ENCODE measurements around the gene CYP2A6.
"Not testable (repeated sequence)": the region's sequence is repeated elsewhere in the genome, so short reads cannot be mapped to it uniquely, and the experiment has no call there.

The CYP2A6 gene

DNA sequence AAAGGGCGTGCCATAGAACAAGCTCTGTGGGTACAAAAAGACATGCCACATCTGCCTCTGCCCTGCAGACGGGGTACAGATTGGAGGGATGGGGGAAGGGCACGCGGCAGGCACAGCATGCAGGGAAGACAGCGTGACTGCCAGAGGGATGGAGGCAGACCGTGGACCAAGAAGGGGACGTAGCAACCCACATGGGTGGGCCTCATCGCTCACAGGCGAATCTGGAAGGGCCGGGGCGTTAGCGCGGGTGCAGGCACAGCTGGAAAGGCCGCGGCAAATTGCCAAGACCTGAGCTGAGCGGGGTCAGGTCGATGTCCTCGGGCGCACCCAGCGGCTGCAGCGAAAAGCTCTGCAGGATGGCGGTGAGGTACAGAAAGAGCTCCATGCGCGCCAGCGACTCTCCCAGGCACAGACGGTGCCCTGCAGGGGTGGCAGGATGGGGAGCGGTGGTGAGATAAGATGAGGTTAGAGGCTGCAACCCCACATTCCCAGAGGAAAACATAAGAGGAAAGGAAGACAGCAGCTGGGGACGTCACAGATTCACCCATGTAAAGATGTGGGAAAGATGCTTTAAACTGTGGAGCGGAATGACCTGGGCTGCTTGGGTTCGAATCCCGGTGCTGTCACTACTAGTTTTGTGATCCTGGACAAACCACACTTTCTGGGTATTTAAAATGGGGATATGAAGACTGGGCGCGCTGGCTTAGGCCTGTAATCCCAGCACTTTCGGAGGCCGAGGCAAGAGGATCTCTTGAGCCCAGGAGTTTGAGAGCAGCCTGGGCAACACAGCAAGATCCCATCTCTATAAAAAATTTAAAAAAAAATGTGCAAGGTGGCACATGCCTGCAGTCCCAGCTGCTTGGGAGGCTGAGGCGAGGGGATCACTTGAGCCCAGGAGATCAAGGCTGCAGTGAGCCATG, 31.5 kb downstream of the CYP2A6 start:
- DNase-seq = peak; percentile 48

DNA sequence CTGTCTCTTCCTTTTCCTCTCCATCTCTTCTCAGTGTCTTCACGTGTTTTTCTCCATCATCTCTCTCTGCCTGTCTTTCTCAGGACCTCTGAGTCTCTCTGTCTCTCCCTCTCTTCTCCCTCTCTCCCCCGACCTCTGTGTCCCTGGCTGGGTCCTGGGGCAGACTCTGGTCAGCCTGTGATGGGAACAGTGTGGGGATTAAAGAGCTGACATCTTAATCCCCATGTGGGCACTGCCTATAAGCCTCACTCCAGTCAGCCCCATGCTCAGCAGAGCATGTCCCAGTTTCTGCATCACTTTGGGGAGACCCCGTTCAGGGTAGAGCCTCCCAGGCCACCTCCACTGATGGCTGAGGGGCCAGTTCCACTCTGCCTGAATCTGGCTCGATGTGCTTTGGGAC, 35.0 kb downstream of the CYP2A6 start:
- no peak for DNase-seq

DNA sequence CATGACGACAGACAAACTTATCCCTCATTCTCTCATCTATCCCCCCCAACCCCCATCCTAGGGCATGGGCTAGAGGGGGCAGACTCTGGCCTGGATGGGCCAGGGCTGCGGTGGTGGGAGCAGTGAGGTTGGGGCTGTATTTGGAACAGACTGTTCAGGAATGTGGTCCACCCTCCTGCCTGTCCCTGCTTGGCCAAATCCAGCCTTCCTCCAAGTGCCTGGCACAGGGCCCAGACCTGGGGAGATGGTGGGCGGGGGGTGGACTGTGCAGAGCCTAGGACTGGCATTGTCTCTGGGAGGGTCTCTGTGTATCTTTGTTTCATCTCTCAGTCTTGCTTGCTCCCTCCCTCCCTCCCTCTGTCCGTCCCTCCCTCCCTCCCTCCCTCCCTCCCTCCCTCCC, 37.1 kb downstream of the CYP2A6 start:
- DNase-seq = no peak

DNA sequence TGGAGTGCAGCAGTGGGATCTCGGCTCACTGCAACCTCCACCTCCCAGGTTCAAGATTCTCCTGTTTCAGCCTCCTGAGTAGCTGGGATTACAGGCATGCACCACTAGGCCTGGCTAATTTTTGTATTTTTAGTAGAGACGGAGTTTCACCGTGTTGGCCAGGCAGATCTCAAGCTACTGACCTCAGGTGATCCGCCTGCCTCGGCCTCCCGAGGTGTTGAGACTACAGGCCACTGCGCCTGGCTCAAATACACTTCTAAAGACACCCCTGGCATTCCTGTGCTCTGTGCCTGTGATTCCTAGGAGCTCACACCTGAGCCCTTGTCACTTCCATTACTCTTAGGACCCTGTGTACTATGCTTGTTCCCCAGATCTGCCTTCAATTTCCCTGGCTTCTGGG, 37.7 kb downstream of the CYP2A6 start:
- not testable (repeated sequence) for DNase-seq

DNA sequence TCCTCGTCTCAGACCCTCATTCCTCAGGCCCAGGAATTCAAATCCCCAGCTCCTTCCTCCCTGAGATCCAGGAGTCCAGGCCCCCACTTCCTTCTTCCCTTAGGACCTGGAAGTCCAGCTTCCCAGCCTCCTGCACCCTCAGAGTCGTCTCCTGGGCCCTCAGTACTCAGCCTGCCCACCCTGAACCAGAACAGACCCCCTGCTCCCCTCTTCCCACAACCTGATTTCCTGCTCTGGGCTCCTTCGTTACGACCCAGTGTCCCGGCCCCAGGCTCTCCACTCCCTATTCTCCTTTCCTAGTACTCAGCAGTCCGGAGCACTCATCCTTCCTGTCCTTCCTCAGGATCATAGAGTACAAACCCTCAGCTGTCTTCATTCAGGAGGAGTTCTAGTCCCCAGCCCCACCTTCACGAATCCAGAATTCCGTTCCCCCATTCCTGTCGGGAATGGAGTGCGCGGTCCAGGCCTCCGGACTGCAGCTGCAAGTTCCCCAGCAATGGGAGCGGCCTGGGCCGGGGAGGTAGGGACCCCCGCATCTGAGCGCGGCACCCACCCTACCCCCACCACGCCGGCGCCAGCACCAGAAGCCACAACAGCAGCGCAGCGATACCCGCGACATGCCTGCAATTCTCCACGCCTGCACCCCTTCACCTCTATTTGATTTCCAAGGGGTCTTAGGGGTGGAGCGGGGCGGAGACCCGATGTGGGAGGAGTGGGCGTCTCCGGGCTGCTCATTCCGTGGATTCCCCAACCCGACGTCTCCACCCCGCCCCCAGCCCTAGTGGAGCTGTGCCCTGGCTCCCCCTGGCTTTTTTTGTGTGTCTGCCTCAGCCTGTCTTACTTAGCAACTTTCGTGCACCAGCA, 38.5 kb downstream of the CYP2A6 start:
- DNase-seq = peak; percentile 29

DNA sequence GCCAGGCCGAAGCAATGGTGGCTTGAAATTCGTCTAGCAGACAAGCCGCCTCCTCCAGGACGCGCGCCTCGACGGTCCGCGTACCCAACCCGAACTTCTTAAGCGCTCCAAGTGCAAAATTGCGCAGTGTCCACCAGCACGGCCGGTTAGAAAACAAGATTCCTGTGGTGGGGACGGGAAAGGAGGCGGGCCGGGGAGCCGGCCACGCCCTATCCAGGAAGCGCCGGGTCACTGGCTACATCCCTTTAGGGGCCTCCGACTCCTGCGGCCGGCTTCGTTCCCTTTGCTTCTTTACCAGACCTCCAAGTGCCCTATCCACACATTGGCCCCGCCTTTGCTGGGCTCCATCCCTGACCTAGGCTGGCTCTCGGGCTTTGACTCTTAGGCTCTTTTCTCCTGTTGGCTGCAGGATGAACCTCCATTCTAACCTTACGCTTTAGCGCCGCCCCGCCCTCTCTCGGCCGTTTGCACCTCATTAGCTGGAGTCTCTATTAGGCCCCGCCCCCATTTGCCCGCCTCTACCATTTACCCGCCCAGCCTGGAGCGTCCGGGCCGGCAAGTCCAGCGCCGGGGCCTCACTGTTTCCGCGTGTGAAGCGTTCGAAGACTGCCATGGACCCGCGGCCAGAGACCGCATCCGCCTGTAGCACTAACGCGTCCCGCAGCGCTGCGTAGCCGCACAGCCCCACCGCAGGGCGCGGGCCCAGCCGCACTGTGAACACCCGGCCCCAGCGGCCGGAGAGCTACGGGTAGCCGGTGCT, 39.4 kb downstream of the CYP2A6 start:
- peak; percentile 24 for DNase-seq

DNA sequence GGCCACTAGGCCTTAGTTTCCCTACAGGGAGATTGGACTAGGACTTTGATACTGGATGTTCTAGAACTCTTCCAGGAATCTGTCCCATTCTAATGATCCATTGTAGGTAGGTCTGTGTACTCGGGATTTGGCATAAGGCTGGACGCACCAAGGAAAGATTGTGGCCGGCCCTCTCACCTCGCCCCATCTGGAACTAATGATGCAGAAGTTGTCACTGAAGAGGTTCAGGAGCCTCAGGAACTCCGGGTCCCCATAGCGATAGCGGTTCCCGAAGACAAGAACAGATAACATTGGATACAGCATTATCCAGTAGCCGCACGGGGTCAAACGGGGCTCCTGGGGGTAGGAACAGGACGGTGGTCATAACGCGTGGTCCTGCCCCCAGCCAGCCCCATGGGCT, 40.1 kb downstream of the CYP2A6 start:
- DNase-seq = no peak

DNA sequence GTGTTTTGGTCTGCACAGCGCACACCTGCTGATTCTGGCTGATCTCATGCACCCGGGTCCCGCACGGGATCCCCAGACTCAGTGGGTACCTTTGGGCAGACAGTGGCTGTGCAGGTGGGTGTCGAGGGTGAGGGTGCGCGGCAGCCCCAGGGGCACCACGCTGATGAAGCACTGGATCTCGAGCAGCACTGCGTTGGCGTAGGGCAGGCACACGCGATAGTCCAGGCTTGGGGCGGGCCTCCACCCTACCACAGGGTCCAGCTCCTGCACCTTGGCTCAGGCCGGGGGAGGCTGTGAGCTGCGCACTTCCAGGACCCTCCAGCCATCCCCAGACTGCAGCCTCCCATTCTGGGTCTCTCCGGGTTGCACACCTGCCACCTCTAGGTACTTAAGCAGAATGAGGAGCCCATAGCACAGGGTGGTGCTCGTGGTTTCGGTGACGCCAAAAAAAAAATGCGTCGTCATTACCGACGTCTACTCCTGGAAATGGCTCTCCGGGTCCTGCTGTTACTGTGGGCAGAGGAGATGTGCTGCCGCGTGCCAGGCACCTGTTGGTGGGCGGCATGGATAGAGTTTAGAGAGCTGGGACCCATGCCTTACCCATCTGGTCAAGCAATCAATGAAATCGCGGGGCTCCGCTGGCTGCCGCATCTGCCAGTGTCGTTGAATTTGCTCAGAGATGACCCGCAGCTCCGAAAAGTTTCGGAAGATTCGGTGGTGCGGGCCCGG, 40.7 kb downstream of the CYP2A6 start:
- no peak for DNase-seq

DNA sequence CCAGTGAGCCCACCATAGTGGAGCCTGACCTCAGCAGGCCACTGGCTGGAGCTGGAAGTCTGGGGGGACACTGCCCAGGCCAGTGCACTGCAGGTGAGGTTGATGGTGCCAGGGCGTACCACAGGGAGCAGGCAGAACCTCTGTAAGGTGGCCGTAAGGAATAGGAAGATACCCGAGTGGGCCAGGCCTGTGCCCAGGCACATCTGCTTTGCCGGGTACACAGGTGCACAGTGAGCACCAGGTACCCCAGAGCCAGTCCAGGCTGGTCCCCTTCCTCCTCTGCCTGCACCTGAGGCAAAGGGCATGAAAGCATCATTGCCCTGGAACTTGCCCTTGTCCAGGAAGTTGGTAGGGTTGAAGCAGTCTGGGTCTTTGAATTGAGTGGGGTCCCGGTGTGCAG, 41.8 kb downstream of the CYP2A6 start:
- no peak for DNase-seq

DNA sequence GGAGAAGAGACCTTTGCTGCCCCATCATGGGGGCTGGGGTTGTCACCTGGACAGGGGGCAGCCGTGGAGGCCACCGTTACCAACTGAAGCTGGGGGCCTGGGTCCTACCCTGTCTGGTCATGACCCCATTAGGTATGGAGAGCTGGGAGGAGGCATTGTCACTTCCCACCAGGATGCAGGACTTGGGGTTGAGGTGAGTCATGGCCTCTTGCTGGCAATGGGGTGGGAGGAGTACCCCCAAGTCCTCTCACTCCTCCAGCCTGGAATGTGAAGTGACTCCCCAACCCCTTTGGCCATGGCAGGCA, 42.3 kb downstream of the CYP2A6 start:
- no peak for DNase-seq

DNA sequence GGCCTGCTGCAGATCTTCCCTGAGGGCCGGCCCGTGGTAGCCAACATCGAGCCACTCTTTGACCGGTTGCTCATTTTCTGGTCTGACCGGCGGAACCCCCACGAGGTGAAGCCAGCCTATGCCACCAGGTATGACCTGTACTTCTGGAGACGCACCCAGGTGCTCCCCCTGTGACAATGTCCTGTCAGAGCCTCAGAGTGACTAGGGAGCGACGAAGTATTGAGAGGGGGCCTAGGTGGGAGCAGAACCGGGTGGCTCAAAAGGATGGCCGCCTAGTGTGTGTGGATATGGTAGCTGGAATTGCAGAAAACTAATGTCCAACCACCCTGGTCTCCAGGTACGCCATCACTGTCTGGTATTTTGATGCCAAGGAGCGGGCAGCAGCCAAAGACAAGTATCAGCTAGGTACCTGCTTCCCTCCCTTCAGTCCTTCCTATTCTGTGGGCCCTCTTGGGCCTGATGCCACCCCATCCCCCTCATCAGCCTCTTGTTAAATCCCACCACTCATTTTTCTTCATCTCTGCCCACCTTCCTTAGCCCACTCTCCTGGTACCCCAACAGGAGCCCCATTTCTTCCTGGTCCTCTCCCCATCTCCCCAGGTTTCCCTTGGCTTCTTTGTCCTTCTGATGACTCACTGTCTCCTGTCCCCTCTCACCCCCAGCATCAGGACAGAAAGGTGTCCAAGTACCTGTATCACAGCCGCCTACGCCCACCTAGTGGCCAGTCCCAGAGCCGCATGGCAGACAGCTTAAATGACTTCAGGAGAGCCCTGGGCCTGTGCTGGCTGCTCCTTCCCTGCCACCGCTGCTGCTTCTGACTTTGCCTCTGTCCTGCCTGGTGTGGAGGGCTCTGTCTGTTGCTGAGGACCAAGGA, 42.9 kb downstream of the CYP2A6 start:
- DNase-seq = no peak

DNA sequence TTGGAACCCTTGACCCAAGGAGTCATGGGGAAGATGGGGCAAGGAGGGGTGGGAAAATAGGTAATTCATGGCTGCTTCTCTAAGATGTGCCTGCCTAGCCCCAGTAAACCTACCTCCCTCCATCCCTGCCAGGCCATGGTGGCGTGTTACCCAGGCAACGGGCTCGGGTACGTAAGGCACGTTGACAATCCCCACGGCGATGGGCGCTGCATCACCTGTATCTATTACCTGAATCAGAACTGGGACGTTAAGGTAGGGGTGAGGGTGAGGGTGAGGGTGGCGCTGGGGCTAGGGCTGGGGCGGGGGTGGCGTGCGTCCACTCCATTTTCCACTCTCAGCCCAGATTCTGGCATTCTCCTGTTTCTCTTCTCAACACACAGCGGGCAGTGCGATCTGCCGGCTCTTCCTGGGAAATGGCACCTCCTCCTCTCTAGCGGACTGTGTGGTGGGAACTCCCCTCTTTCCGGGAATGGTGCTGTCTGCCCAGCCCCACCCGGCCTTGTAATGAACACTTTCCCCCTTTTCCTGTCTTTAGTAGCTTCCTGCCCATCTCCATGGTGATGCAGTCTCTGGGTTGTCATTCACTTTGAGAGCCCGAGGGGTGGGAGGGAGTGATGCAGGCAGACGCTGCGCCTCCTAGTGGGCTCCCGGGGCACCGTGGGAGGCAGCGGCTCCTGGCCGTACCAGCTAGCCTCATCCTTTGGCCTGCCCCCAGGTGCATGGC, 43.7 kb downstream of the CYP2A6 start:
- peak; percentile 71 for DNase-seq

DNA sequence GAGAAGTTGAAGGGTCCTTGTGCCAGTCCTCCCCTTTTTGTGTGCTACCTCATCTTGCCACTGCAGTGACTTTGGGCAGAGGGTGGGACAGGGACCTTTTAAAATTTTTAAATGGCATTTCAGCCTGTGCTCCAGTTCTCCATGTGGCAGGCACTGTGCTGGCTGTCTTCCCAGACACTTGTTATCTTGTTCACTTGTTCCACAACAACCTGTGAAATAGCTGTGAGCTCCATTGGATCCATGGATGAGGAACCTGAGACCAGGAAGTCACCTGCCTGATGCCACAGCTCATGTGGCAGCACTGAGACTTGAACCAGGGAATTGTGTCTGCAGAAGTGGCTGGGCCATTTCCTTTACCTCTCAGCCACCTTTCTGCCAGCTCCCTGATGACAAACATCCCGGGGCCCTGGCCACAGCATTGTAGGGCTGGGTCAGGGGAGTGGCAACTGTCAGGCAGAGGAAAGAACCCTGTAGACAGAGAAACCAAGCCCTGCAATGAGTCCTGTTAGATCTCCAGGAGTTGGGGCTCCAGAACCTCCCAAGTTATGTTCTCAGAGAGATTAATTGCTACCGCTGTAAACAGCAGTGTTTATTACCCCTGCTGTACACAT, 44.9 kb downstream of the CYP2A6 start:
- no peak for DNase-seq

DNA sequence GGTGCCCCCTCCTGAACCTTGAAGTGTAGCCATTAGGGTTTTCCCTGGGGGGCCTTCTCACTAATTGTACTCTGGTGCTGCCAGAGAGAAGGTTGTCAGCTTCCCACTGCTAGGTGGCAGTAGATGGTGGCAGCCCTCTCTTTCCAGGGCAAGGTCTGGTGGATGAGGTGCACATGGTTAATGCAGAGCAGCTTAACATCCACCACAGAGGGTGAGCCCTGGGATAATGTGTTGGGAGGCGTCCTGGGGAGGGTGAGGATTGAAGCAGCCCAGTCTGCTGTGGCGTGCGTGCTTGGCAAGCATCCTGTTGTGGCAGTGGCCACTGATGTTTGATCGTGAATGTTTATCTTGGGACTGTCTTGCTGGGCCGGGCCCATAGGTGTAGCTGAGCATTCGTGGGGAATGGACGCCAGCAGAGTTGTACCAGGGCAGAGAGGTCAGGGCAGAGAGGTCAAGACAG, 45.4 kb downstream of the CYP2A6 start:
- DNase-seq = no peak

DNA sequence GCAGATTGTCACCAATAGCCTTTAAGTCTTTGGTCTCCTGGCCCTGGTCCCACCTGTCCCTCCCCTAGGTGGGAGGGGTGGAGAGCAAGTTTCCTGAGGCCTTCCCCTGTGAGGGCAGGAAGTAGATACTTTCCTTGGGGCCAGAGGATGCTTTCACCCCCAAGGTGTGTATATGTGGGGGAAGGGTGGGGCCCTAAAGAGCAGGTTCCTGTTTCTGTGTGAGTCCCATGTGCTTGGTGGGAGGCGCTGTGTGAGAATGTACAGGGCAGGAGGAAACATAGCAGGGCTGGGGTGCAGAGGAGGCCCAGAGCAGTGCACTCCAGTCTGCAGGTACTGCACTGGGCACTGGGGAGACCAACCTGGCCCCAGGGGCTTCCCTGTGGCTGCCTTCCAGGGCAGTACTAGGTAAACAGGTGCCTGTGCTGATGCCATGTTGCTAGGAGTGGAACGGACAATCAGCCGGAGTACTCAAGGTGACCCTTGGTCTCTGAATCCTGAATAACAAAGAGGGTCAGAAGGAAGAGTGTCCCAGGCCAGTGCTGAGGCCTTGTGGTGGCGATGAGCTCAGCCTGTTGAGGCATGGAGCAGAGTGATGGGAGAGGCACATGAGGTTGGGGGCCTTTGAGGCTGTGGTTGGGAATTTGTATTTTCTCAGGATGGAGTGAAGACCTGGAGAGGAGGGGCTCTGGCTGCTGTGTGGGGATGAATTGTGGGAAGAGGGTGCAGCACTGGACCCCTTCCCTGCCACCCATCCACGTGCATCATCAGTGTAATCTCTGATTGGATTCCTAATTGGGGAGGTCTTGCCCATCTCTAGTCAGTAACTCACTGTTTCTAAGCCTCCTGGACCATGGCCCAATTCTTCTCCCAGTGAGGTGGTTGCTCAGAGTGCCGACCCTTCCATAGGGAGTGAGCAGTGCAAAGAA, 46.1 kb downstream of the CYP2A6 start:
- DNase-seq = peak; percentile 38

DNA sequence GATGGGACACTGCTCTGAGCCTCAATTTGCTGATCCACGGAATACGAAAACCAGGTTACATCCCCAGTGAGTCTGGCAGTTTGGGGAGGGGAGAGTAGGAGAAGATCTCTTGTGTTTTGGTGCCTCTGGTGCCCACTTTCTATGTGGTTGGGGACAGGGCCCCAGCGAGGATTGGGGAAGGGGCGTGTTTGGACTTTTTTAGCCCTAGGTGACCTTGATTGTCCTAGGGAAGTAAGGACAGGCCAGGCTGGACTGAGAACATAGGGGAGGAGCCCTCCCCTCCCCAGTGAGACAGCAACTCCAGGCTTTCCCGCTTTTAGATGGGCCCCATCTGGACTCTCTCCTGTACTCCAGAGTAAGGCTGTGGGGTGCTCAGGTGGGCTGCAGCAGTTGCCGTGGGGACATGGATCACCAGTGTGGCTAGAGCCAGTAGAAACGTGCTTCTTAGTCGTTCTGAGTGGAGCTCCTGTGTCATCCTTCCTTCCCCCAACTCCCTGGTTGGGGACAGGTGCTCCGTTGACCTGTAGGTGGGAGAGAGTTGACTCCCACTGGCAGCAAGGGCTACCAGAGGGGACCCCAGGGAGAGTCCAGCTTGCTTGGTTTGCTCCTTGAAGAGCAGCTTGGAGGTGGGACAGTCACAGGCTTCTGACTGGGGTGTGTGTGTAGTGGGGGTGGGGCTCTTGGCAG, 46.9 kb downstream of the CYP2A6 start:
- no peak for DNase-seq

DNA sequence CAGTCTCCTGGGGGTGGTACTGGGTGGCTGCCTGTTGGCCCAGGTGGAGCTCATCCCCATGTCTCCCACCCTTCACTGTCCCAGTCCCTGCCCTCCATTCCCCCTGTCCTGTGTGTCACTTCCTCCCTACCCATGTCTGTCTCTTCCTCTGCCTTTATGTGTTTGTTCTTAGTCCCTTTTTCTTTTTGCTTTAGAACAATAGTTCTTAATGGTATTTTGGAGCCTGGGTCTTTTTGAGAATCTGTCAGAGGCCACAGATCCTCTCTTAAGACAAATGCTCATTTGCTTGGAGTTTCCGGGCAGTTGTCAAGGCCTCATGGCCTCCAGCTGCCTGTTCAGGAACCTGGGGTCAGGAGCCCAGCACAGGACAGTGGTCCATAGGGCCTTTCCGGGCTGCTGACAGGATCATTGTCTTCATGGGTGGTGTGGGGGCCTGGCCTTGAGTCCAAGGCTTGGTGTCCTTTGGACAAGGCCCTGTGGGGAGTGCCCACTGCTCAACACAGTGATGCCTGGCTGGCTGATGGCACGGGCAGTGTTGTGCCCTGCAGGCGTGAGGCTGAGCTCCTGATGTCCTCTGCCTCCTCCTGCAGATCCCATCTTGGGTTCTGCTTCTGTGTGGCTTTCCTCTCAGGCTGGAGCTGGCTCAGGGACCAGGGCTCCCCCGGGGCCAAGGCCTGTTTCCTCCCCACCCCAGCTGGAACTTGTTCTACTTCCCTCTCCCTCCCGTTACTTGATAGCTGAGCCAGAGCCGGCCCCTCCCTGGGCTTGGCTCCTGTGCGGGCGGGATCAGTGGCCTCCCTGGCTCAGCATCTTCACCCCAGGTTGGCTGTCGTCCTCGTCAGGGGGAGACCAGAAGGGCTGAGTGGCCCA, 47.7 kb downstream of the CYP2A6 start:
- DNase-seq = no peak
